Measurements from ENCODE around the gene USP7.
"Not testable (repeated sequence)": the region's sequence is repeated elsewhere in the genome, so short reads cannot be mapped to it uniquely, and the experiment has no call there.

Gene USP7

DNA sequence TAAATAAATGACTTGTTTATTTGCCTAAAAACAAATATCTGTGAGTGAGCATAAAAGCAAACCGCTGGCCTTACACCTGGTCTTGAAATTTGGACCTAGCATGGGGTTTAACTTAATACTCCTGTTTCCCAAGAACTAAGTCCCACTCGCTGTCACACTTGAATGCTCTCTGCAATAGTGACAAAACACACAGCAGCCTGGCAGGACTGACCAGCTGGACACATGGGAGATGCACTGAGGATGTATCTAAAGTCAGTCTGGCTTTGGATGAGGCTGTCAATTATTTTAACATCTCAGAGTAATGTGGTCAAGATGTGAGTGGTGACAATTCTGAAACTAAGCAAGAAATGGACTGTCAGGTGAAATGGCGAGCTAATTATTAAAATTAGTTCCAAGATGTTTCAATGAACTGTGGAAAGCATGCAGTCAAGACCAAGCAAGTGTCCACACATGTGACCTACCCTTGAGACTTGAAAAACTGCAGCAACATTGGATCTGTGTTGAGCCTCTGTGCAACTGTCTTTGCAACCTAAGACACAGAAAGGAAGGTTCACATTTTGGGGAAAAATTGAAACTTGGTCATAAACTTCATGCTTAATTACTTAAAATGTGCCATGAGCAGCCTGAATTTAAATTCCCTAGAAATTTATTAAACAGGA lies 64.9 kb downstream of the USP7 start:
- DNase-seq, result no peak

DNA sequence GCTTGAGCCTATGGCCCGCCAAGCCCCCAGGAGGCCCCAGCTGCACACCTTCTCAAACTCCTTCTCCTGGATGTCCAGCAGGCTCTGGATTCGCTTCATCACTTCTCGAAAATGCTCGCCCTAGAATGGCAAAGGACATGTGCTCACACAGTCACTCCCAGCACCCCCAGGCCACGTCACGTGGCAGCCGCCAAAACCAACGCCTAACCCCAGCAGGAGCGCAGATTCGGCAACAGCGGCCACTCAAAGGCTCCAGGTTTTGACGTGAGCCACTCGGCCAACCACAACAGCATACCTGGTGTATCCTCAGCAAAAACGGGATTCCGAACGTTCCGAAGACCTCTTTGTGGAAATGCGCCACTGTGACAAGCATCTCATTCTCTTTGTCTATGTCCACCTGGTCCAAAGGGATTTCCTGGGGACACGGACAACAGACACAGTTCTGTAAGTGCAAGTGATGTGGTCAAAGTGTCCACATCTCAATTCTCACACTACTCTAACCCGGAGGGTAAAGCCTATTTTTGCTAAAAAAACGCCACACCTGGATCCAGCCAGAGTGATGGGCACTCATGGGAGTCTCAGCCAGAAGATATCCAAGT lies 68.9 kb downstream of the USP7 start:
- no peak for DNase-seq

DNA sequence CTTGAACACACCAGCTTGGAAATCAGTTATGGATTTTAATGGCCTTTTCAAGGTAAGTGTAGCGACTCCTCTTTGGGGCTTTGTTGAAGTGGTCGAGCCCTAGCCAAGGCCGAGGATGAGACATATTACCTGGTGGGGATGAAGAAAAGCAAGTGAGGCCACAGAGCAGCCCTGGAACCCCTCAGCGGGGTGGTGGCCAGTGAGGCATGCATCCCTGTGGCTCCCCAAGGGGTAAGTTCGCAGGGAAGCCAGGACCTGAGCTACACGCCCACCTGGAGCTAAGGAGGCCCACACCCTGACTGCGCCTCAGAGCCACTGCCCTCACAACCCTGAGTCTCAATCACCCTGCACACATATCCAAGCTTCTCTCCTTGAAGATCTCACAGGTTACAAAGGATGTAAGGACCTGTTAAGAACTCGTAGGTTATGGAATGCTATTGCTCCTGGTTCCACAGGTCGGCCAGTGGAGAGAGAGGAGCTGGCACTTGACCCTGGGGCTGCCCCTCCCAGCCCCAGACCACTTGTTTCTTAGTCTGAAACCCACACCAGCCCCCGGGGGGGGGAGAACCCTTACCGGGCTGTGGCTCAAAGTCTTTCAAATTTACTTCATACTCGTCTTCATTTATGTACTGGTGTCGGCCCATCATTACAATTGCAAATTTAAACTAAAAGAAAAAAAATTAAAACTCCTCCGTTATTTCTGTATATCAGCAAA lies 69.6 kb downstream of the USP7 start:
- no peak for DNase-seq

DNA sequence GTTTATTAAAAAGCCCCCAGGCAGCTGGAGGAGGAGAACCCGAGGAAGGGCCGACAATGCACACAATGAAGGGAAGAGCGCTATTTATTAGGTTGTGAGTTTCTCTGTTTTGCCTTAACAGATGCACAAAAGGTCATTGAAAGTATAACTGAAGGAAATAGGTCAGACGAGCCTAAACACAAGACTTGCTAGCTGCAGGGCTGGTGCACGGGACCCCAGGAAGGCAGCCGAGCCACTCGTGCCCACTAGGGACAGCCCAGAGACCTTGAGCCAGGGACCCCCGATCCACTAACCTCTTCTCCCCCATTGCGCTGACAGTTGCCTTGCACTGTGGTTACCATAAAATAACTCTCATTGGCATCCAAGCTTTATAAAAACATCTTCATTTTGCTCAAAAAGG lies 70.3 kb downstream of the USP7 start:
- DNase-seq, result no peak

DNA sequence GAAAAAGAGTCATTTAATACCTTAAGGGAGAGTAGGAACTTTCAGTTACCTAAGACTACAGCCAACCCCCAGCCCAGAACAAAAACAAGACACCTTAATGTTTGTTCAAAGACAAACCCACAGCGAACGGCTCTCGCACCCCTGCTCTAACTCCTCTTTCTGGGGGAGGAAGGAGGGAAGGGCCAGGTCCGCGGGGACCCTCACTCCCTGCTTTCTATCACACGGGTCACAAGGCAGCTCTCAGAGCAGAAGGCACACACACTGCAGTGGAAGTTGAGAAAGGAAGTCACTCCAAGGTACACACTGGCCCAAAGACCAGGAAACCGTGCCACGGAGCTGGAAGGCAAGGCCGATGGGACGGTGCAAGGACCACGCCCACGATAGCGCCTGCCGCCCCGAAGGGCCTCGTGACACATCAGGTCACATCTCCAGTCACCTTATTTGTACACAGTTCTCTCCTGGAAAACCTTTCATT lies 71.6 kb downstream of the USP7 start:
- DNase-seq, result no peak

DNA sequence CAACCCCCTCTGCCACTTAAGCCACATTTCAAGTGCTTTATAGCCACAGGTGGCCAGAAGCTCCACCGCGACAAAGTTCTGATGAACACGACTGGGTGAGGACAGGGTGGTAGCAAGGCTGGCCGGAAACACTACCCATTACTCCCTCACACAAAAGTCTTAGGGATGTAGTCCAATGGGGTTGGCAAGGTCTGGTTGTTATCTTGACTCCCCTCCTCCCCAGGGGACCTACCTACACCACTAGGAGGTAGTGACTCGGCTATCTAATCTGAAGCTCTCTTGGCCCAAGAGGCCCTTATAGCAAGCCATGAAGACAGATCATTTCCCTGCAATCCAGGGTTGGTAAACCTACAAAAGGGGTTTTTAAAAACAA lies 73.2 kb downstream of the USP7 start:
- DNase-seq, result no peak

DNA sequence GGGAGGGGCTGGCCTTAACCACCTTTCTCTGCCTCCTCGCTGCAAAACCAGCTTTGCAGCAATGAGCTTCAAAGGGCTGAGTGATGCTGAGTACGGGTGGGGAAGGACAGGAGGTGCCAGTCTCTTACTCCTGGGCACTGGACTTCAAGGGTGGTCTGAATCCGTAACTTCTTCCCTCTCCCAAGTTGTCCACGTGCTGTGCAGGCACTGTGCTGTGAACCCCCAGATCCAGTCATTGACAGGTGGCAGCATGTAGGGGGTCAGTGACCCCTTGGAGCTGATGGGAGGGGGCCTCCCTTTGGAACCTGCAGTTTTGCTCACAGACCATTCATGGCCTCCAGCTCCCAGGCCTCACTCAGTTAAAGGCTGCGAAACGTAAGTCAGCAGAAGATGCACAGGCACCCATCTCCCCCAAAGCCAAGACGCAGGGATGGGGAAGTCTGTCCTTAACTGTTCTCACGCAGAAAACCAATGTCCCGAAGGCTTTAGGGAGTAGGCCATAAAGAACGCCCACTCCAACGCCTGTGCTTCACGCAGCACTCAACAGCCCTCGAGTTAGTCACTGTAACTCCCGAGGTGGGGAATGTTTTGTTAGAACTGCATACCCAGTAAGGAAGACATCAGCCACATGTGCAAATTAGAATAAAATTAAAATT lies 73.7 kb downstream of the USP7 start:
- DNase-seq, result no peak

DNA sequence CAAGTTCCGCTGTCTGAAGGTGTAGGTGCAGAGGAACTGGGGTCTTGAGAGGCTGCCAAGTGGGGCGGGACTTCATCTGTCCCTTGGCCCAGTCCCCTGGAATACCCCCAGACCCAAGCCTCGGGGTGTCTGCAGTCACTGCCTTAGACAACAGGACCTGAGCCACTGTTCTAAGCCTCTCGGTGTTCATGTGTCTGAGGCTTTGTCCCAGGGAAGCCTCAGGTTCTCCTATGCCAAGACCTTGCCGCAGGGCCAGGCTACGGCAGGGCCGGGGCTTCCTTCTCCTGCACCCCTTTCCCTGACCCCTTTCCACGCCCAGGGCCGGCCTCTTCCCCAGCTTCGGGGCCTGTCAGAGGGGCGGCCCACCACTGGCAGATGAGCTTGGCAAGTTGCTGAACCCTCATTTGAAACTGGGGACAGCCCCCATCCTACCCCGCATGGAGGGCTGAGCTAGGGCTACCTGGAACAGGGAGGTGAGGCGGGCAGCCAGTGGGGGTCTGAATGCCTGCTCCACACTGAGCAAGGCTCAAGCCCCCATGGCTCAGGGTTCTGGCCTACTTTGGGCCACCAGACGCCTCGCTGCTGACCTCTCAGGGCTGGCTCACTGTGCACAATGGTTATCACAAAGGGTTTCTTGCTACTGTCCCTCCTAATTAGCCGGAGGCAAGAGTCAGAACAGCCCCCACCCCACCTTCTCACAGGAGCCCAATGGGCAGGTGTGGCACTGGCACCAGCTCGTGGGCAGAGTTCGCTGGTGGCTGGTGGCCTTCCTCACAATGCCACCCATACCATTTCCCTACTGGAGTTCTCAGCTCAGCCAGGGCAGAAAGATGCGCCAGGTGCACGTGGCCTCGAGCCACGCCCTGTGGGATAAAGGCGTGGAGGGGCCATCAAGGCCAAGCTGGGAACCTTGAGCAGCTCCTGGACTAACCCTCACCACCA lies 74.5 kb downstream of the USP7 start:
- DNase-seq, result no peak

DNA sequence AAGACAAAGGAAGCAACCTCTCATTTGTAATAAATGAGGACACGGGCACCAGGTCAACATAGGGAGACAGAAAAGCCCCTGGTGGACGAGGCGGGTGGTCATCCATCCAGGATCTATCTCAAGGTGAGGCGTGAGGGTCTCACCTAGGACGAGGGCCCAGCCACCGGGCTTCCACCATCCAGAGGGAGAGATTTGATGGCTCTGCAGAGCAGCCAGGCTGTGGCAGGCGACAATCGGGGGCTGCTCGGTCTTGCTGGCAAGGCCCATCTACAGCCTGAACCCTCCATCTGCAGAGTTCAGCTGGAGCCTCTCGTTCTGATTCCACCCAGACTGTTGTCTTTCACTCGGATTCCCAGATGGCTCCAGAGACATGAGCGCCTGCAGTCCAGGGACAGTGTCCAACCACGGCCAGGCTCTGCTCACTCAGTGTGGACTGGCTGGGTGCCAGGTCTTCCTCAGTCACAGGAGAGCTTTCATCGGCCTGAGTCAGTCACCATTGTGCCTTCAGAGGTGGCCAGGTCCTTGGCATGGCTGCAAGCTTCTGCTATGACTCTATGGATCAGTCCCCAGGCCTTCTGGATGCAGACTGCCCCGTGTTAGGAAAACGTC lies 75.7 kb downstream of the USP7 start:
- DNase-seq, result peak; percentile 29

DNA sequence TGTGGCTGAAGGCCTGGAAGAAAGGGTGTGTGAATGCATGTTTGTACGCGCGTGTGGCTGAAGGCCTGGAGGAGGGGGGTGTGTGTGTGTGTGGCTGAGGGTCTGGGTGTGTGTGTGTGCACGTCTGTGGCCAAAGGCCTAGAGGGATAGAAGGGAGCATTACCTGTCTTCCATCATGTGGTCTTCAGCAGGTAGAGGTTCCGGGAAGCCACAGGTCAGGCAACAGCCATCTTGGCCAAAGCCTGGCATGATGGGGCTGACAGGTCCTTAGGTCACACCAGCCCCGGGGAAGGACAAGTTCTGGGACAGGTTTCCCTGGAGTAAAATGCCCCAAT lies 76.3 kb downstream of the USP7 start:
- no peak for DNase-seq

DNA sequence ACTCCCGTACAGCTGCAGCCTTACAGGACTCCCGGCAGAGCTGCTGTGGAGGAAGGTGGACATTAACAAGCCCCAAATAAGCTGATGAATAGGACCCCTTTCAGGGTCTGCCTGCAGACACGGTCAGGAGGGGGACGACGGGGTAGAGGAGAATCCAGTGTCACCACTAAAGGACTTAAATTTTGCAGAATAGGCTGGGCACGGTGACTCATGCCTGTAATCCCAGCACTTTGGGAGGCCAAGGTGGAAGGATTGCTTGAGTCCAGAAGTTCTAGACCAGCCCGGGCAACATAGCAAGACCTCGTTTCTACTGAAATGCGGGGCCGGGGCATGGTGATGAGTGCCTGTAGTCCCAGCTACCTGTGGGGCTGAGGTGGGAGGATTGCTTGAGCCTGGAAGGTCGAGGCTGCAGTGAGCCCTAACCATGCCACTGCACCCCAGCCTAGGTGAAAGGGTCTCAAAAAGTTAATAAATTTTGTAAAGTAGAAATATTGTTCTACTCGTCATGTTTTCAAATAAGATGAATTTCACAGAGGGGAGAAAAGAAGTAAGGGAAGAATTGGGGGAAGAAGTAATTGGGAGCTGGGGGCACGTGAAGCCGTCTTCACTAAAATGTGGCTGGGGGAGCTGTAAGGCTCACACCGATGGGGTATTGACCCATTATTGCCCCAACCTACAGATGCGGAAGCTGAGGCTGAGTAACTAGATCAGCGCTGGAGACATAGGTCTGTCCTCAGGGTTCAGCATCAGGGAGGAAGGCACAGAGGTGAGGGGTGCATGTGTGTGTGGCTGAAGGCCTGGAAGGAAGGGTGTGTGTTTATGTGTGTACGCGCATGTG lies 76.9 kb downstream of the USP7 start:
- no peak for DNase-seq

DNA sequence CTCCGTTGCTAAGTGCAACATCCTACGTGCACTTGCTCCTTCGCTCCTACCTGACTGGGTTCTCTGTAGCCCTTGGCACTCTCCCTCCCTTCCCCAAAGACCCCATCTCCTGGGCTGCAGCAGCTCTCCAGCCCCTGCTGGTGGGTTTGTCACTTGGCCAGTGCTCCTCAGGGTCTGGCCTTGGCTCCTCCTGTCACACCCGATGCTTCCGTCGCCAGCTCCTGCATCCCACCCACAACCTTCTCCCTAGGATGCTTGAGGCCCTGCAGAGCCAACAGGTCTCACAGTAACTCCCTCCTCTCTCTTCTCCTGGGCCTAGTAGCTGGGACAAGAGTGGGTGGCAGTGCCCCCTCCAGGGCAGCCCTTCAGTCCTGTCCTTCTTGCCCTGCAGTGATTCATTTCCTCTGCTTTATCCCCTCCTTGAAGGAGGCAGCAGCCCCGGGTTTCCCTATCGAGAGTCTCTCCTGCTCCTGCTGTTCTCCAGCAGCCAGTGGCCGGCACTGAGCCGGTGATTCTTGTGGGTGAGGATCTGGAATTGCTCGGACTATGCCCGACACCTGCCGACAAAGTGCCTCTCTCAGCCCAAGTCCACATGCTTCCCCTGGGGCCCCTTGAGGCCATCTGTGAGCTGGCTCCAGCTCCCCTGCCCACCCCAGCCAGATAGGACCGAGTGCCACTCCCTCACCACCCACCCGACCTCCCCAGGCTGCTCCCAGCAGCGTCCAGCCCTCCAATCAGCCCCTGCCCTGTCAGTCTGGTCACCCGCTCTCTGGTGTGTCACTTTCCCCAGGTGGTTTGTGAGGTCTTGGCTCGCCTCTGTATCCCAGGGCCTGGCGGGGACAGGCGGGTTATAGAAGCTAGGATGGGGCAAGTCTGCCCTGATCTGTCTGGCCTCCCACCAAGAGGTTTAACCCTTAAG lies 77.8 kb downstream of the USP7 start:
- DNase-seq, result no peak

DNA sequence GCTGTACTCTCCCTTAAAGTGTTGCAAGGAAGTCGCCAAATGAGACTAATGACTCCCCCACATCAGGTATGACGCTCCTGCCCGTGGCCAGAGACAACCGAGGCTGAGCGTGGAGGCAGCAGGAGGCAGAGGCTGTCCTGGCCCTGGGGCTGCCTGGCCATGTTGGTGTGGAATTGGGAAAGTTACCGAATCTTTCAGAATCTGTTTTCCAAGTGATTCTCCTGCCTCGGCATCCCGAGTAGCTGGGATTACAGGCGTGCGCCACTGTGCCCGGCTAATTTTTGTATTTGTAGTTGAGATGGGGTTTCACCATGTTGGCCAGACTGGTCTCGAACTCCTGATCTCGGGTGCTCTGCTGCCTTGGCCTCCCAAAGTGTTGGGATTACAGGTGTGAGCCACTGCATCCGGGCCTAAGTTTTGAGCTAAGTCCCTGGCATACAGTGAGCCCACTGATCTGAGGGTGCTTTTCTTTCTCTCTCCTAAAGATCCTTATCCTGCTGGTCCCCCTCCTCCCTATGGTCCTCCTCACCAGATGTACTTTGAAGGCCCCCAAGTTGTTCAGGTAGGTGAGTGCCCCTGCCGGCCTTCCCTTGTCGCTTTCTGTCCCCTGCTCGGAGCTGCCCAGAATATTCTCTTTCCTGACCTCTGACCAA lies 80.9 kb downstream of the USP7 start:
- DNase-seq, result no peak

DNA sequence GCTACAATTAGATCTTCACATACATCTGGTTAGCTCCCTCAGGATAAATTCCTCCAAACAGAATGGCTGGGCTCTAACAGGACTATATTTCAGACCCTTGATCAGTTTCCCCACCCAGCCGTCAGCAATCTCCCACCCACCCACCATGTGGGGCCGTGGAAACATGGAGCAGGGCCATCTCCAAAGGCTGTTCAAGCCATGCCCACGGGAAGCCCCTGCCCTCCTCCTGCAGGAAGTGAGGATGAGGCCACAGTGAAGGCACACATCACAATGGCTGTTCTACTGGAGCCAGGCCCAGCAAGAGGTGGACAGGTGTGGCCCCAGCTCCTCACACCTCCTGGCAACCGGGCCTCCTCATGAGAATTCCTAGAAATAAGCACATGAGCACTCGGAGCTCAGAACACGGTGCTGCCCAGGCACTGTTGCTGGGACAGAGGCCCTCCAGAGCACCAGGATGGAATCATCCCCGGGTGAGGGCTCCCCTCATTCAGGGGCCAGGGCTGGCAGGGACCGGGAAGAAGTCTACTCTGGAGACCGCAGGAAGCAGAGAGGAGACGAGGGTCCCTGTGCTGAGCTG lies 81.6 kb downstream of the USP7 start, which contains the start of gene LITAFD:
LITAFD (plus strand) TSS at position 311 of the 577 bp plus-strand sequence. CDS start 2,005 bp downstream, outside the sequence.
- DNase-seq, result no peak

DNA sequence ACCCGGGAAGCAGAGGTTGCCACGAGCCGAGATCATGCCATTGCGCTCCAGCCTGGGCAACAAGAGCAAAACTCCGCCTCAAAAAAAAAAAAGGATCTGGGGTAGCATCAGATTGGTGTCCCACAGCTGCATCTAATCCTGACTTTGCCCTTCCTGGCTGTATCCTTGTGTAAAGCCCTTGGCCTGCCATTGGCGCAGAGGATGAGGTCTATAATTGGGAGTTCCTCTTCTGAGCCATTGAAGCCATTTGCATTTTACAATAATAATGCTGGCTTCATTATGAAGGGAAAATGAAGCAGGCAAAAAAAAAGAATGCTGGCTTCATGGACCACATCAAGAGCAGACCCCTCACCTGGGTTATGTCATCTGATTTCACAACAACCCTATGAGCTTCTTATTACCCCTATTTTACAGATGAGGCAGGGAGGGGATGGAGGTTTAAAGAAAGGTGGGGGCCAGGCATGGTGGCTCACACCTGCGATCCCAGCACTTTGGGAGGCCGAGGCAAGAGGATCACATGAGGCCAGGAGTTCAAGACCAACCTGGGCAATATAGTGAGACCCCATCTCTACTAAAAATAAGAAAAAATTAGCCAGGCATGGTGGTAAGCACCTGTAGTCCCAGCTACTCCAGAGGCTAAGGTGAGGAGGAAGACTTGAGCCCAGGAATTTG lies 82.7 kb downstream of the USP7 start:
- DNase-seq, result no peak

DNA sequence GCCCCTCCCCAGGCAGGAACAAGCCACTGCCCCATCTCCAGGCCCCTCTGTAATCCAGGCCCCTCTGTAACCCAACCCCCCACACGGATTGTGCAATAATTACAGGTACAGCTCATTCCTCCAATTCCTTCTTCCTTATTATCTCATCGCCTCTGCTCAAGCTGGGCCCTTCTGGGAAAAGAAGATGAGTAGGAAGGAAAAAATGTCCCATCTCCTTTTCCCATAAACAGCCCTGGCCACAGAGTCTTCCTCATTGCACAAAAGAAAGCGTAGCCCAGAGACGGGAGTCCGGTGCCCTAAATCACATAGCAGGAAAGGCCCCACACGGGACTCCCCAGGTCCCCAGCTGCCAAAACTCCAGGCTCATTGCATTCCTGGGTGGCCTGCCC lies 85.2 kb downstream of the USP7 start:
- DNase-seq, result no peak

DNA sequence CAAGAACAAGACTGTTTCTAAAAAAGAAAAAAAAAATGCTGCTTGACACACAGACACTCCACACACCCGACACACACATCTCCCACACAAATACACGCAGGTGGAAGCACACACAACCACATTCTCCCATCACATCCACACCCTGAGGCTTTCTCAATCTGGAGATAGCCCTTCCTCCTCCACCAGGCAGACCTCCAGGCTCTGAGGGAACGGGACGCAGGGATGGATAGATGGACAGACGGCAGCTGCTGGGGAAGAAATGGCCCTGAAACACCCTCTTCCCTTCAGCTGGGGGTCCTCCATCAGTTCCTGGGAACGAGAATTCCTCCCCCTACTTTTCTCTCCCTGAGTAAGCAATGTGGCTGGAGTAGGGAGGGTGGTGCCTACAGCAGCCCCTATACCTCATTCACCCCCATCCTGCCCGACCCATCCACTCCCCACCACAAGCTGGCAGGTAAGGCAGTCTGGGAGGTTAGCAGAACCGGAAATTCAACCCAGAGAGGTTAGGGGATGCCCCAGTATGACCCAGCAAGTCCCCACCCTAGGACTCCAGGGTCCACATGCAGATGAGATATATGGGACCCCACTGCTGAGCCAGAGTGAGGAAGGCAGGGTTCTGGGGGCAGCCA lies 85.7 kb downstream of the USP7 start:
- no peak for DNase-seq

DNA sequence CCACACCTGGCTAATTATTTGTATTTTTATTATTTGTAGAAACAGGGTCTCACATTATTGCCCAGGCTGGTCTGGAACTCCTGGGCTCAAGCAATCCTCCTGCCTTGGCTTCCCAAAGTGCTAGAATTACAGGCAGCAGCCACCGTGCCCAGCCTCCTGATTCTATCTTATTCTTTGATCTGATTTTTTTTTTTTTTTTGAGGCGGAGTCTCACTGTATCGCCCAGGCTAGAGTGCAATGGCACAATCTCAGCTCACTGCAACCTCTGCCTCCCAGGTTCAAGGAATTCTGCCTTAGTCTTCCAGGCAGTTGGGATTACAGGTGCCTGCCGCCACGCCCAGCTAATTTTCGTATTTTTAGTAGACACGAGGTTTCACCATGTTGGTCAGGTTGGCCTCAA lies 88.4 kb downstream of the USP7 start:
- not testable (repeated sequence) for DNase-seq

Data from NCI-H446 treated with DMSO at 0.1 percent for 48 hours (cell line).